HFF-Myc (cell line): Measurements from ENCODE around the gene DNLZ.

Experiments used
- DNase-seq: peaks from one replicate; pipeline ENCODE4 v3.0.0-alpha.2; 2011; ENCODE audit warnings: low read depth; ENCODE audit errors: extremely low read depth
- H3K4me3 ChIP-seq: replicated peaks from 2 replicates; pipeline ENCODE4 v1.5.1; 2011; ENCODE audit warnings: low read depth, mild to moderate bottlenecking, control low read depth, low read length
- CTCF ChIP-seq: IDR thresholded peaks from 2 replicates; pipeline ENCODE4 v1.5.1; 2012; ENCODE audit warnings: mild to moderate bottlenecking, low read depth, low read length, control low read depth; ENCODE audit errors: missing control alignments

DNLZ gene

DNA sequence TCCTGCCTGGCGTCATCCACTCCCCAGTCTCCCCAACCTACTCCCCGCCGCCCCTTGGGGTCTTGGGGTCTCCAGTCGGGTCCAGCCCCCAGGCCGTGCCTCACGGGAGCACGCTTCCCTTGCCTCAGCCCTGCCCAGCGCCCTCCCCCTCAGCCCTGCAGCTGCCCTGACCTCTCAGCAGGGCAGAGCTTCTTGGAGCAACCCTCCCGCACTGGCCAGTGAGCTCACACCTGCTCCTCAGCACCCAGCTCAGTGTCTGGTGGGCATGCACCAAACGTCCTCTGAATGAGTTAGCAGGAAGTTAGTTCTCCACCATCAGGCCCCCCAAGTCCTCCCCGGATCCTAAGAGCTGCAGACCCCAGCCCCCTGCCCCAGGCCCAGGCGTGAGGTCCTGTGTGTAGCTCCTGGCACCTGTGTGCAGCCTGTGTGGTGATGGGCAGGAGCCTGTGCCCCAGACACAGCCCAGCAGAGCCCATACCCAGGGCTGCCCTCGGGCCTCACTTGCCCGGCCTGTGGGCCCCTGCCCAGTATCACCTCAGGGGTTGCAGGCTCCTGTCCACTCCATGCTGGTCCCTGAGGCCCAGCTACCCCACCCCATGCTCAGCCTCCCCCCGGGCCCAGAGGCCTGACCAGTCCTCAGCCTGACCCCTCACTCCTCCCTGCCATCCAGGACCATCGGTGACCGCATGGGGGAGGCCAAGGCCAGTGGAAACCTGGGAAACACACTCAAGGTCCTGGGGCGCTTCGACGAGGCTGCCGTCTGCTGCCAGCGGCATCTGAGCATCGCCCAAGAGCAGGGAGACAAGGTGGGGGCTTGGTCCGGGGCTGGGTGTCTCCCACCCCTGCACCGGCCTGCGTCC, 28.0 kb downstream of the DNLZ start:
- no peak overlapping the region for H3K4me3 ChIP-seq
- DNase-seq, result no peak
- no peak for TF ChIP-seq CTCF

DNA sequence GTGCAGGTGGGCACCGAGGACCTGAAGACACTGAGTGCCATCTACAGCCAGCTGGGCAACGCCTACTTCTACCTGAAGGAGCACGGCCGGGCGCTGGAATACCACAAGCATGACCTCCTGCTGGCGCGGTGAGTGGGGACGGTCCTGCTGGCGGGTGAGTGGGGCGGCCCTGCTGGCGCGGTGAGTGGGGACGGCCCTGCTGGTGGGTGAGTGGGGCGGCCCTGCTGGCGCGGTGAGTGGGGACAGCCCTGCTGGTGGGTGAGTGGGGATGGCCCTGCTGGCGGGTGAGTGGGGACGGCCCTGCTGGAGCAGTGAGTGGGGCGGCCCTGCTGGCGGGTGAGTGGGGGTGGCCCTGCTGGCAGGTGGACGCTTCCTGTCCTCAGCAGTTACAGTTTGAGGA, 29.0 kb downstream of the DNLZ start:
- DNase-seq, result no peak
- TF ChIP-seq CTCF, result no peak
- H3K4me3 ChIP-seq, result no peak overlapping the region

- no peak overlapping the region for H3K4me3 ChIP-seq
- no peak for TF ChIP-seq CTCF
Observed at GRCh38 chr9:136333486-136333885, 30.1 kb downstream of the DNLZ start.

DNA sequence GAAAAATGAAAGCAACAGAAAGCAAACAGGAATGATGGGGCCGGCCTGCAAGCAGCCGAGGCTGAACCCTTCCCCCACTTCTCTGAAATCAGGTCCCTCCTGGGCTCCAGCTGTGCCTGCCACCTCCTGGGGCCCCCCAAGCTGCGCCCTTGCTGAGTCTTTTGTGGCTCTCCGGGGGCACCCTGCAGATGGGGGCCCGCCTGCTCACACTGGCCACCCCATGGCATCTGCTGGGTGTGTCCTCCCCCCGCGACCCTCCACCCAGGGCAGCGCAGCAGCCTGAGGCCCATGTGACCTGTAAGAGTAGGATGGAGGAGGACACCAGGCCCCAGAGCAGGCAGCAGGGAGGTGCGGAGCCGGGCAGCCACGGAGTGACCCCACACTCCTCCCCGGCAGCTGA, 30.5 kb downstream of the DNLZ start:
- TF ChIP-seq CTCF, result no peak
- no peak for DNase-seq

More at GRCh38 chr9:136333486-136333885, 30.1 kb downstream of the DNLZ start:
- DNase-seq, result no peak

DNA sequence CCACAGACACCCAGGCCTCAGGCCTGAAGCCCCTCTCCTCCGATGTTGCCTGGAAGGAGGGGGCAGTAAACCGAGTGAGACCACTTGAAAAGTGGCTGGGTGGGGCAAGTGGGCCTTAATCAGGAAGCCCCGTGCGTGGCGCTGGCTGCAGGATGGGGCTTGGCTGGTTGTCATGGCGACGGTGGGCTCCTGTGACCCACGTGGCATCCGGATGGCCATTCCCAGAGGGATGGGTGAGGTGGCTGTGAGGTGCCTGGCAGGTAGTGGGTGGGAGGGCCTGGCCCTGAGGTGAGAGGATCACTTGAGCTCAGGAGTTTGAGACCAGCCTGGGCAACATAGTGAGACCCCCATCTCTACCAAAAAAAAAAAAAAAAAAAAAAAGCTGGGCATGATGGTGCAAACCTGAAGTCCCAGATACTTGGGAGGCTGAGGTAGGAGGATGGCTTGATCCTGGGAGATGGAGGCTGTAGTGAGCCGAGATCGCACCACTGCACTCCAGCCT, 31.0 kb downstream of the DNLZ start:
- H3K4me3 ChIP-seq, result no peak overlapping the region
- TF ChIP-seq CTCF, result no peak
- no peak for DNase-seq

More for the DNA sequence above, 30.5 kb downstream of the DNLZ start:
- H3K4me3 ChIP-seq, result no peak overlapping the region

DNA sequence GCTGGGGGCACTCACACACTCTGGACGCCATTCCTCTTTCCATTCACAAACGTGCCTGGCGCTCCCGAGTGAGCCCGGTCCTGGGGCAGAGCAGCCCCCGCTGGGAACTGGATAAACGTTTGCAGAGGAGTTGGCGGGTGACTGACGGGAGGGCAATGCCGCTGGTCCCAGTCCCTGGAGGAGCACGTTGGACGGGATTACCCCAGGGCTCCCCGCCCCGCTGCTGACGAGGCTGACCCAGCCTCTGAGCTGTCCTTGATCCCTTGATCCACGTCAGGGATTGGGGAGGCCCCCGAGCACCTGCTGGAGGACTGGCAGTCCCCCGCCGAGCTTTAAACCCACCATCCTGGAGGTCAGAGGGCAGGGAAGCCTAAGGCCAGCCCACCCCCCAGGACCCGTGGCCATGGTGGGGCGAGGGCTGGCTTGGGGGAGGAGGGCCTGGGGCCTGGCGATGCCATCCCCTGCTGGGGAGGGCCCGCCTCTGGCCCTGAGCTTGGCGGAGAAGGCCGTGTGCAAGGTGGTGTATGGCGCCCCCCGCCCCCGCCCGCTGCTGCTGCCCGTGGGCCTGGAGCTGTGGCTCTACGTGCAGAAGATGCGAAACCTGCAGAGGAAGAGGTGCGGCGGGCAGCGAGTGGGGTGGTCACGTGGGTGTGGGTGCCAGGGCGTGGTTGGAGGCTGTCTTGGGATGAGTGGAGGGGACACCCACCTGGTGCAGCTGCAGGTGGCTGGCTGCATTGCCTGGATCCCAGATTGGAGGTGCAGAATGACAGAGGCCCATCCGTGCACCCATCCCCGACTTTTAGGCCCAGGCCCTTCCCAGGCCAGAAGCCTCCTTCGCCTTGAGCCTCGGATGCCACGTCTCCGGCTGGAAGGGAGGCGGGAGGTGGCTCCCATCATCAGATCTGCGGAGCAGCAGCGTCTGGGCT, 31.7 kb downstream of the DNLZ start:
- no peak for DNase-seq
- no peak overlapping the region for H3K4me3 ChIP-seq
- no peak for TF ChIP-seq CTCF
